Activated T-helper 1 cell treated with anti-CD3 and anti-CD28 coated beads, Interleukin-12 subunit alpha, Interleukin-12 subunit beta, Interleukin-2, Interleukin-4 antibody, amounts not matched to agents 30 ng/mL and 10 ng/mL and 1 ng/mL, durations not matched to agents 14 hours and 24 hours and 36 hours (primary cell): ENCODE results near the gene ATP8A1. TPM values are rescaled to one million over a fixed set of nuclear protein-coding genes. Genes with fewer than 3 reads are reported as not detected.
"Not testable (repeated sequence)": the region's sequence is repeated elsewhere in the genome, so short reads cannot be mapped to it uniquely, and the experiment has no call there.

Experiments used
- DNase-seq: peaks from one replicate; pipeline ENCODE4 v3.0.0; 2021; ENCODE audit warnings: low spot score
- H3K27ac Mint-ChIP-seq: one replicate; pipeline ENCODE4 v1.8.0; 2021; ENCODE audit warnings: mild to moderate bottlenecking, mixed read lengths
- H3K27me3 Mint-ChIP-seq: one replicate; pipeline ENCODE4 v1.8.0; 2022; ENCODE audit warnings: mild to moderate bottlenecking, moderate library complexity, mixed read lengths; ENCODE audit not compliant: insufficient read depth
- H3K36me3 Mint-ChIP-seq: one replicate; pipeline ENCODE4 v1.8.0; 2021; ENCODE audit warnings: low read depth, mixed read lengths
- H3K4me1 Mint-ChIP-seq: one replicate; pipeline ENCODE4 v1.8.0; 2021; ENCODE audit warnings: low read depth, mixed read lengths
- H3K4me3 Mint-ChIP-seq: one replicate; pipeline ENCODE4 v1.8.0; 2021; ENCODE audit warnings: mild to moderate bottlenecking, moderate library complexity, mixed read lengths
- H3K9me3 Mint-ChIP-seq: one replicate; pipeline ENCODE4 v1.8.0; 2021; ENCODE audit warnings: mixed read lengths
- intact Hi-C: fragments of 100-400 bp; cut with micrococcal nuclease; formaldehyde crosslinking; loops from one replicate; pipeline ENCODE4 v1.15.1; 2024
- total RNA-seq: library from RNA; stranded (reverse); gene quantifications from 2 replicates; pipeline ENCODE4 v1.2.3, GENCODE V29; 2022

Gene ATP8A1
- total RNA-seq, 1 donor from 2014 or later: 18.2 TPM

- H3K9me3 Mint-ChIP-seq: no peaks in the 10 kb centered on the region
- no peaks in the 10 kb centered on the region for H3K27me3 Mint-ChIP-seq
- H3K4me3 Mint-ChIP-seq: no peak overlapping the region
- no peaks in the 10 kb centered on the region for H3K36me3 Mint-ChIP-seq
- DNase-seq: no peak
- H3K4me1 Mint-ChIP-seq: no peaks in the 10 kb centered on the region
- no peak overlapping the region for H3K27ac Mint-ChIP-seq
- intact Hi-C loops: no loop called here
These were observed 178.0 kb downstream of the ATP8A1 start for GRCh38 chr4:42478946-42479345.

- intact Hi-C loops: no loop called here
- no peaks in the 10 kb centered on the region for H3K4me1 Mint-ChIP-seq
- H3K27ac Mint-ChIP-seq: no peak overlapping the region
- H3K27me3 Mint-ChIP-seq: no peaks in the 10 kb centered on the region
- no peak overlapping the region for H3K4me3 Mint-ChIP-seq
- DNase-seq: no peak
- no peaks in the 10 kb centered on the region for H3K36me3 Mint-ChIP-seq
- no peaks in the 10 kb centered on the region for H3K9me3 Mint-ChIP-seq
These were observed 178.4 kb downstream of the ATP8A1 start for GRCh38 chr4:42478509-42478908.

- intact Hi-C loops: no loop called here
- Mint-ChIP-seq H3K4me3 (no peak overlapping the region), H3K27ac (no peak overlapping the region), H3K4me1 (no peaks in the 10 kb centered on the region), H3K36me3 (no peaks in the 10 kb centered on the region), H3K9me3 (no peaks in the 10 kb centered on the region), H3K27me3 (no peaks in the 10 kb centered on the region)
- no peak for DNase-seq
These were observed 182.5 kb downstream of the ATP8A1 start for GRCh38 chr4:42474406-42474805.

- no peak for DNase-seq
- no peaks in the 10 kb centered on the region for H3K36me3 Mint-ChIP-seq
- no peak overlapping the region for H3K4me3 Mint-ChIP-seq
- no peaks in the 10 kb centered on the region for H3K27me3 Mint-ChIP-seq
- intact Hi-C loops: no loop called here
- H3K9me3 Mint-ChIP-seq: no peaks in the 10 kb centered on the region
- no peaks in the 10 kb centered on the region for H3K4me1 Mint-ChIP-seq
- H3K27ac Mint-ChIP-seq: no peak overlapping the region
These were observed 183.7 kb downstream of the ATP8A1 start for GRCh38 chr4:42473071-42473684.

- no peaks in the 10 kb centered on the region for H3K9me3 Mint-ChIP-seq
- DNase-seq: no peak
- no peaks in the 10 kb centered on the region for H3K36me3 Mint-ChIP-seq
- H3K27ac Mint-ChIP-seq: no peak overlapping the region
- intact Hi-C loops: no loop called here
- no peak overlapping the region for H3K4me3 Mint-ChIP-seq
- H3K4me1 Mint-ChIP-seq: no peaks in the 10 kb centered on the region
- H3K27me3 Mint-ChIP-seq: no peaks in the 10 kb centered on the region
These were observed 185.0 kb downstream of the ATP8A1 start for GRCh38 chr4:42471896-42472295.

- no peaks in the 10 kb centered on the region for H3K9me3 Mint-ChIP-seq
- intact Hi-C loops: no loop called here
These were observed 186.9 kb downstream of the ATP8A1 start for GRCh38 chr4:42470023-42470422.

GRCh38 chr4:42467777-42468176, 189.1 kb downstream of the ATP8A1 start:
- H3K4me1 Mint-ChIP-seq, intact Hi-C loops, H3K27me3 Mint-ChIP-seq, H3K36me3 Mint-ChIP-seq, H3K27ac Mint-ChIP-seq, DNase-seq, H3K4me3 Mint-ChIP-seq, H3K9me3 Mint-ChIP-seq: not testable (repeated sequence)

More at GRCh38 chr4:42470023-42470422, 186.9 kb downstream of the ATP8A1 start:
- no peaks in the 10 kb centered on the region for H3K36me3 Mint-ChIP-seq
- no peaks in the 10 kb centered on the region for H3K27me3 Mint-ChIP-seq
- no peak overlapping the region for H3K4me3 Mint-ChIP-seq
- no peak for DNase-seq
- no peaks in the 10 kb centered on the region for H3K4me1 Mint-ChIP-seq
- H3K27ac Mint-ChIP-seq: no peak overlapping the region

GRCh38 chr4:42466273-42466844, 190.5 kb downstream of the ATP8A1 start:
- peaks cover 18% of the 10 kb centered on the region for H3K36me3 Mint-ChIP-seq
- no peaks in the 10 kb centered on the region for H3K9me3 Mint-ChIP-seq
- H3K27me3 Mint-ChIP-seq: no peaks in the 10 kb centered on the region
- intact Hi-C loops: no loop called here
- no peak overlapping the region for H3K27ac Mint-ChIP-seq
- no peak for DNase-seq
- H3K4me3 Mint-ChIP-seq: no peak overlapping the region
- peaks cover 2% of the 10 kb centered on the region for H3K4me1 Mint-ChIP-seq

- H3K36me3 Mint-ChIP-seq: peaks cover 21% of the 10 kb centered on the region
- DNase-seq: no peak
- no peak overlapping the region for H3K27ac Mint-ChIP-seq
- H3K27me3 Mint-ChIP-seq: no peaks in the 10 kb centered on the region
- H3K9me3 Mint-ChIP-seq: no peaks in the 10 kb centered on the region
- H3K4me1 Mint-ChIP-seq: peaks cover 6% of the 10 kb centered on the region
- intact Hi-C loops: no loop called here
- no peak overlapping the region for H3K4me3 Mint-ChIP-seq
These were observed 192.3 kb downstream of the ATP8A1 start for GRCh38 chr4:42464550-42465094.

GRCh38 chr4:42461216-42461615, 195.7 kb downstream of the ATP8A1 start:
- H3K27ac Mint-ChIP-seq, intact Hi-C loops, DNase-seq, H3K4me1 Mint-ChIP-seq, H3K27me3 Mint-ChIP-seq, H3K9me3 Mint-ChIP-seq, H3K4me3 Mint-ChIP-seq: not testable (repeated sequence)
- peaks cover 23% of the 10 kb centered on the region for H3K36me3 Mint-ChIP-seq

GRCh38 chr4:42460043-42460442, 196.9 kb downstream of the ATP8A1 start:
- H3K4me3 Mint-ChIP-seq: no peak overlapping the region
- intact Hi-C loops: no loop called here
- H3K36me3 Mint-ChIP-seq: peaks cover 23% of the 10 kb centered on the region
- H3K27ac Mint-ChIP-seq: no peak overlapping the region
- no peak for DNase-seq
- no peaks in the 10 kb centered on the region for H3K9me3 Mint-ChIP-seq
- peaks cover 6% of the 10 kb centered on the region for H3K4me1 Mint-ChIP-seq
- H3K27me3 Mint-ChIP-seq: no peaks in the 10 kb centered on the region

GRCh38 chr4:42458657-42459056, 198.2 kb downstream of the ATP8A1 start:
- Mint-ChIP-seq H3K27ac (no peak overlapping the region), H3K4me1 (peaks cover 6% of the 10 kb centered on the region), H3K4me3 (no peak overlapping the region), H3K9me3 (no peaks in the 10 kb centered on the region), H3K27me3 (no peaks in the 10 kb centered on the region), H3K36me3 (peaks cover 22% of the 10 kb centered on the region)
- intact Hi-C loops: no loop called here
- no peak for DNase-seq

GRCh38 chr4:42454755-42455420, 202.0 kb downstream of the ATP8A1 start:
- no peaks in the 10 kb centered on the region for H3K9me3 Mint-ChIP-seq
- no peak for DNase-seq
- intact Hi-C loops: loop anchor here (2.0 kb wide), 1 partner anchor 18 kb away; no protein-coding TSS in a partner anchor
- H3K4me3 Mint-ChIP-seq: no peak overlapping the region
- no peak overlapping the region for H3K27ac Mint-ChIP-seq
- H3K27me3 Mint-ChIP-seq: no peaks in the 10 kb centered on the region
- no peaks in the 10 kb centered on the region for H3K4me1 Mint-ChIP-seq
- H3K36me3 Mint-ChIP-seq: peaks cover 2% of the 10 kb centered on the region
